ENCODE data around the gene UNC5B. TPM values are rescaled to one million over a fixed set of nuclear protein-coding genes. Genes with fewer than 3 reads are reported as not detected.

The UNC5B gene
- polyA plus RNA-seq, 3 donors = 0.04 to 0.72 TPM; not detected in 1

DNA sequence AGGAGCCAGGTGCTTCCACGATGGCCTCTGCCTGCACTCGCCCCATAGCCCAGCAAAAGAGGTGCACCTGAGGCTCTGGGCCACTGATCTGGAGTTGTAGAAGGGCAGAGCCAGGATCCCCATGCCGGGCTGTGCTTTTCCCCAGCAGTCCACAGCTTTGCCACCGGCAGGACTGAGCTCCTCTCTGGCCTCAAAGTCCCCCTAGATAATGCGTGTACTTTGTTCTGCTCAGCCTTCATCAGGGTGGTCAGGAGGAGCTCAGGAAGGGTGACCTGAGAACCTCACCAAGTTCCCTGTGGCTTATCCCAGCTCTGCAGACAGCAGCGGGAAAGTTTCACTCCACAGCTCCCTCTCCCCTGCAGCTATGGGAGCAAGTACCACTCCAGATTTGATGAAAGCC, 27.9 kb upstream of the UNC5B start:
- no peaks in the 10 kb centered on the region for H3K9me3 Mint-ChIP-seq
- DNase-seq = no peak
- H3K9ac ChIP-seq (ENCODE audit: insufficient read depth, low read length, poor library complexity, severe bottlenecking) = no peak overlapping the region
- H3K27ac ChIP-seq (ENCODE audit: low read depth in 1 of 2, low read length in 2 of 2) = no peak overlapping the region
- H3K36me3 ChIP-seq (replicated peaks in 1 of 2; ENCODE audit: control insufficient read depth in 1 of 2, insufficient read depth in 2 of 2, low read length in 2 of 2) = no peaks in the 10 kb centered on the region
- H3K4me1 Mint-ChIP-seq = no peaks in the 10 kb centered on the region
- H3K4me3 Mint-ChIP-seq = no peak overlapping the region
- no peak overlapping the region for H3K27ac Mint-ChIP-seq
- no peak overlapping the region for H3K4me2 ChIP-seq (replicated peaks; ENCODE audit: extremely low read depth, low read length, poor library complexity, severe bottlenecking)
- no peaks in the 10 kb centered on the region for H3K36me3 Mint-ChIP-seq
- H2AFZ ChIP-seq (ENCODE audit: insufficient read depth, low read depth, low read length, poor library complexity, severe bottlenecking) = no peak overlapping the region
- no peaks in the 10 kb centered on the region for H3K4me1 ChIP-seq (ENCODE audit: control insufficient read depth in 1 of 2, insufficient read depth in 2 of 2, low read length in 2 of 2)
- H3K4me3 ChIP-seq (replicated peaks in 1 of 3; ENCODE audit: low read depth in 2 of 3, low read length in 3 of 3) = no peak overlapping the region
- TF ChIP-seq, protein P1, sequence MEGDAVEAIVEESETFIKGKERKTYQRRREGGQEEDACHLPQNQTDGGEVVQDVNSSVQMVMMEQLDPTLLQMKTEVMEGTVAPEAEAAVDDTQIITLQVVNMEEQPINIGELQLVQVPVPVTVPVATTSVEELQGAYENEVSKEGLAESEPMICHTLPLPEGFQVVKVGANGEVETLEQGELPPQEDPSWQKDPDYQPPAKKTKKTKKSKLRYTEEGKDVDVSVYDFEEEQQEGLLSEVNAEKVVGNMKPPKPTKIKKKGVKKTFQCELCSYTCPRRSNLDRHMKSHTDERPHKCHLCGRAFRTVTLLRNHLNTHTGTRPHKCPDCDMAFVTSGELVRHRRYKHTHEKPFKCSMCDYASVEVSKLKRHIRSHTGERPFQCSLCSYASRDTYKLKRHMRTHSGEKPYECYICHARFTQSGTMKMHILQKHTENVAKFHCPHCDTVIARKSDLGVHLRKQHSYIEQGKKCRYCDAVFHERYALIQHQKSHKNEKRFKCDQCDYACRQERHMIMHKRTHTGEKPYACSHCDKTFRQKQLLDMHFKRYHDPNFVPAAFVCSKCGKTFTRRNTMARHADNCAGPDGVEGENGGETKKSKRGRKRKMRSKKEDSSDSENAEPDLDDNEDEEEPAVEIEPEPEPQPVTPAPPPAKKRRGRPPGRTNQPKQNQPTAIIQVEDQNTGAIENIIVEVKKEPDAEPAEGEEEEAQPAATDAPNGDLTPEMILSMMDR (IDR thresholded peaks at IDR 0.05) = no peak
- no peaks in the 10 kb centered on the region for H3K79me2 ChIP-seq (ENCODE audit: insufficient read depth, low read length)
- no peaks in the 10 kb centered on the region for H3K27me3 ChIP-seq (ENCODE audit: control insufficient read depth in 2 of 2, insufficient read depth in 2 of 2, low read length in 2 of 2)
- intact Hi-C loops (cut with micrococcal nuclease) = no loop called here
- 92% methylated on average over 6 of the region's 6 CpGs for WGBS (ENCODE audit: insufficient coverage)
- H3K27me3 Mint-ChIP-seq (ENCODE audit: low read depth in 3 of 3) = peaks cover 0 to 4% (median 3%) of the 10 kb centered on the region in 3 donors
- no peaks in the 10 kb centered on the region for H4K20me1 ChIP-seq (ENCODE audit: insufficient read depth, low read length)
- H3K9me3 ChIP-seq (replicated peaks in 1 of 2; ENCODE audit: control insufficient read depth in 1 of 2, insufficient read depth in 1 of 2, low read length in 2 of 2) = no peaks in the 10 kb centered on the region

DNA sequence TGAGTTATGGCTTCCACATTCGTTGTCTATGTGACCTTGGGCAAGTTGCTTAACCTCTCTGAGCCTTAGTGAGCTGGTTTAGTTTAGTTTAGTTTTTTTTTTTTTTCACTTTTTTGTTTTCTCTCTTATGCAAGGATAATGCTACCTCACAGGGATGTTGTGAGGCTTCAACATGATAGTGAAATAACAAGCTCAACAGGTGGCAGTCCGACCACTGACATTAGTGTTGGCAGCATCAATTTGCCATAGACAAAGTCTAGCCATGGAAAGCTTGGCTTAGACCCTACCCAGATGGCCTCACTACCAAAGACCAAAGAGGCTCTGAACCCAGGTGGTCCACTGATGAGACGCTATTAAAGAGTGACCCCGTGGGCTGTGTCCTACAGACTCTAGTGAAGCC, 27.2 kb upstream of the UNC5B start:
- no peaks in the 10 kb centered on the region for H3K9me3 ChIP-seq (replicated peaks in 1 of 2; ENCODE audit: control insufficient read depth in 1 of 2, insufficient read depth in 1 of 2, low read length in 2 of 2)
- H2AFZ ChIP-seq (ENCODE audit: insufficient read depth, low read depth, low read length, poor library complexity, severe bottlenecking) = no peak overlapping the region
- no peak overlapping the region for H3K9ac ChIP-seq (ENCODE audit: insufficient read depth, low read length, poor library complexity, severe bottlenecking)
- no peak overlapping the region for H3K4me3 ChIP-seq (replicated peaks in 1 of 3; ENCODE audit: low read depth in 2 of 3, low read length in 3 of 3)
- H3K36me3 ChIP-seq (replicated peaks in 1 of 2; ENCODE audit: control insufficient read depth in 1 of 2, insufficient read depth in 2 of 2, low read length in 2 of 2) = no peaks in the 10 kb centered on the region
- intact Hi-C loops (cut with micrococcal nuclease) = no loop called here
- no peaks in the 10 kb centered on the region for H3K36me3 Mint-ChIP-seq
- H3K9me3 Mint-ChIP-seq = no peaks in the 10 kb centered on the region
- H3K27me3 Mint-ChIP-seq (ENCODE audit: low read depth in 3 of 3) = peaks cover 0 to 3% (median 1%) of the 10 kb centered on the region in 3 donors
- no peak overlapping the region for H3K4me3 Mint-ChIP-seq
- no peak overlapping the region for H3K27ac ChIP-seq (ENCODE audit: low read depth in 1 of 2, low read length in 2 of 2)
- H3K4me2 ChIP-seq (replicated peaks; ENCODE audit: extremely low read depth, low read length, poor library complexity, severe bottlenecking) = no peak overlapping the region
- H3K4me1 Mint-ChIP-seq = no peaks in the 10 kb centered on the region
- no peak overlapping the region for H3K27ac Mint-ChIP-seq
- no peaks in the 10 kb centered on the region for H4K20me1 ChIP-seq (ENCODE audit: insufficient read depth, low read length)
- no peaks in the 10 kb centered on the region for H3K4me1 ChIP-seq (ENCODE audit: control insufficient read depth in 1 of 2, insufficient read depth in 2 of 2, low read length in 2 of 2)
- H3K27me3 ChIP-seq (ENCODE audit: control insufficient read depth in 2 of 2, insufficient read depth in 2 of 2, low read length in 2 of 2) = no peaks in the 10 kb centered on the region
- H3K79me2 ChIP-seq (ENCODE audit: insufficient read depth, low read length) = no peaks in the 10 kb centered on the region
- DNase-seq = no peak
- TF ChIP-seq, protein P1 (IDR thresholded peaks at IDR 0.05) = no peak
- 88% methylated on average over 3 of the region's 4 CpGs for WGBS (ENCODE audit: insufficient coverage)

Measured in CD14-positive monocyte (primary cell).